H1 (cell line): ENCODE measurements around the gene TAF1B. TPM values are rescaled to one million over a fixed set of nuclear protein-coding genes. Genes with fewer than 3 reads are reported as not detected.

Source experiments
- NANOG ChIP-seq: IDR thresholded peaks from 2 replicates; pipeline ENCODE4 v1.6.1; 2011; ENCODE audit warnings: low read length, low read depth, mild to moderate bottlenecking, inconsistent platforms; ENCODE audit not compliant: insufficient read depth, poor library complexity, severe bottlenecking
- SIRT6 ChIP-seq: IDR thresholded peaks from one replicate; pipeline ENCODE4 v1.7.1; 2012; ENCODE audit warnings: low read length, inconsistent platforms
- TEAD4 ChIP-seq: IDR thresholded peaks from 2 replicates; pipeline ENCODE4 v1.6.1; 2012; ENCODE audit warnings: low read depth, low read length, inconsistent platforms, mixed read lengths
- polyA plus RNA-seq, 7 experiments: library from polyadenylated mRNA; depleted of rRNA in 3 of 7; stranded (reverse) in 5 of 7; unstranded in 2 of 7; fragments of >200 nt in 5 of 7; fragments of 200-250 nt in 2 of 7; gene quantifications; 1 replicate in 5 of 7; 2 replicates in 1 of 7; 4 replicates in 1 of 7; pipeline versions ENCODE4 v1.2.1 to v1.2.3, GENCODE V29; 2011 to 2013; ENCODE audit warnings: missing spikeins in 2 of 7, mixed read lengths in 2 of 7
- total RNA-seq: library from RNA; stranded (reverse); fragmentation: NEBNext Ultra II Directional; extraction: Animal tissue kit (Norgen Biotek cat#: 25700); gene quantifications from 2 replicates; pipeline ENCODE4 v1.2.1, GENCODE V29; 2021

Gene TAF1B
- total and polyA plus RNA-seq, 2 of the 8 experiments (the other 6 are each of a cell fraction or from before 2014, with no cell fraction given): 6.6 to 25.2 TPM

GRCh38 chr2:9981655-9982054 is 138.4 kb downstream of the TAF1B start (continued):
- TF ChIP-seq NANOG (no peak), SIRT6 (no peak), TEAD4 (no peak)
- TF ChIP-seq, all 59 proteins: peak for 0
